ES-I3 (cell line): ENCODE measurements around the gene C10orf67.
"Not testable (repeated sequence)": the region's sequence is repeated elsewhere in the genome, so short reads cannot be mapped to it uniquely, and the experiment has no call there.

Source experiments
- H3K36me3 ChIP-seq: 2 replicates; pipeline ENCODE4 v1.6.1; 2013; ENCODE audit warnings: mild to moderate bottlenecking, low read length, control low read depth, moderate library complexity; ENCODE audit not compliant: insufficient read depth
- H3K4me1 ChIP-seq: 2 replicates; pipeline ENCODE4 v1.6.1; 2013; ENCODE audit warnings: mild to moderate bottlenecking, control low read depth, low read length; ENCODE audit not compliant: insufficient read depth
- H3K9ac ChIP-seq: 2 replicates; pipeline ENCODE4 v1.6.1; 2013; ENCODE audit warnings: low read depth, mild to moderate bottlenecking, low read length, moderate library complexity
- H3K9me3 ChIP-seq: 2 replicates; pipeline ENCODE4 v1.6.1; 2013; ENCODE audit warnings: mild to moderate bottlenecking, low read length, moderate library complexity; ENCODE audit not compliant: control insufficient read depth, insufficient read depth

The C10orf67 gene

GRCh38 chr10:23368816-23369640, 24.4 kb upstream of the C10orf67 start:
- Histone ChIP-seq H3K9me3 (no peaks in the 10 kb centered on the region), H3K9ac (no peak overlapping the region), H3K4me1 (no peaks in the 10 kb centered on the region; the same call in 1 of the 2 replicates), H3K36me3 (no peaks in the 10 kb centered on the region)

- Histone ChIP-seq H3K4me1 (no peaks in the 10 kb centered on the region), H3K9me3 (no peaks in the 10 kb centered on the region), H3K9ac (no peak overlapping the region), H3K36me3 (no peaks in the 10 kb centered on the region)
Measured at GRCh38 chr10:23367896-23368595, 23.4 kb upstream of the C10orf67 start.

- H3K36me3 ChIP-seq, H3K4me1 ChIP-seq, H3K9ac ChIP-seq, H3K9me3 ChIP-seq: not testable (repeated sequence)
Measured at GRCh38 chr10:23365417-23366030, 20.9 kb upstream of the C10orf67 start.

GRCh38 chr10:23364378-23364777, 19.8 kb upstream of the C10orf67 start:
- Histone ChIP-seq H3K9ac (no peak overlapping the region), H3K4me1 (no peaks in the 10 kb centered on the region), H3K36me3 (no peaks in the 10 kb centered on the region), H3K9me3 (no peaks in the 10 kb centered on the region)

GRCh38 chr10:23363793-23364135, 19.2 kb upstream of the C10orf67 start:
- H3K9me3 ChIP-seq, result no peaks in the 10 kb centered on the region
- H3K9ac ChIP-seq, result no peak overlapping the region

GRCh38 chr10:23362879-23363792, 18.5 kb upstream of the C10orf67 start:
- Histone ChIP-seq H3K9ac (no peak overlapping the region), H3K36me3 (no peaks in the 10 kb centered on the region), H3K4me1 (no peaks in the 10 kb centered on the region), H3K9me3 (no peaks in the 10 kb centered on the region)

More at GRCh38 chr10:23363793-23364135, 19.2 kb upstream of the C10orf67 start:
- H3K36me3 ChIP-seq, result no peaks in the 10 kb centered on the region
- H3K4me1 ChIP-seq, result no peaks in the 10 kb centered on the region

- Histone ChIP-seq H3K36me3 (no peaks in the 10 kb centered on the region), H3K9ac (no peak overlapping the region), H3K4me1 (no peaks in the 10 kb centered on the region), H3K9me3 (no peaks in the 10 kb centered on the region)
Measured at GRCh38 chr10:23362069-23362830, 17.7 kb upstream of the C10orf67 start.

- no peaks in the 10 kb centered on the region for H3K4me1 ChIP-seq
- no peaks in the 10 kb centered on the region for H3K36me3 ChIP-seq
- no peaks in the 10 kb centered on the region for H3K9me3 ChIP-seq
- no peak overlapping the region for H3K9ac ChIP-seq
Measured at GRCh38 chr10:23361665-23362064, 17.1 kb upstream of the C10orf67 start.

GRCh38 chr10:23359692-23360380, 15.2 kb upstream of the C10orf67 start:
- no peaks in the 10 kb centered on the region for H3K9me3 ChIP-seq
- H3K36me3 ChIP-seq, result no peaks in the 10 kb centered on the region
- no peaks in the 10 kb centered on the region for H3K4me1 ChIP-seq
- H3K9ac ChIP-seq, result no peak overlapping the region

- no peaks in the 10 kb centered on the region for H3K9me3 ChIP-seq
- H3K4me1 ChIP-seq, result no peaks in the 10 kb centered on the region
- no peaks in the 10 kb centered on the region for H3K36me3 ChIP-seq
- no peak overlapping the region for H3K9ac ChIP-seq
Measured at GRCh38 chr10:23358357-23358756, 13.8 kb upstream of the C10orf67 start.

- Histone ChIP-seq H3K9ac (no peak overlapping the region), H3K36me3 (no peaks in the 10 kb centered on the region), H3K9me3 (no peaks in the 10 kb centered on the region)
Measured at GRCh38 chr10:23354630-23355279, 10.2 kb upstream of the C10orf67 start.

GRCh38 chr10:23351926-23352519, 7.4 kb upstream of the C10orf67 start:
- no peaks in the 10 kb centered on the region for H3K4me1 ChIP-seq
- H3K36me3 ChIP-seq, result no peaks in the 10 kb centered on the region
- H3K9me3 ChIP-seq, result no peaks in the 10 kb centered on the region
- H3K9ac ChIP-seq, result no peak overlapping the region

More at GRCh38 chr10:23354630-23355279, 10.2 kb upstream of the C10orf67 start:
- no peaks in the 10 kb centered on the region for H3K4me1 ChIP-seq
